Activated T-cell treated with anti-CD3 and anti-CD28 coated beads, Interleukin-2, amount 50 U/mL, for 24 hours (primary cell): ENCODE results near the gene NUP107.

Experiments
- DNase-seq: peaks from one replicate; pipeline ENCODE4 v3.0.0-alpha.2; 2020
- H3K27ac Mint-ChIP-seq: 2 replicates; pipeline ENCODE4 v1.8.0; 2020; ENCODE audit warnings: mild to moderate bottlenecking, mixed read lengths
- H3K27me3 Mint-ChIP-seq: 2 replicates; pipeline ENCODE4 v1.8.0; 2020; ENCODE audit warnings: mixed read lengths
- H3K36me3 Mint-ChIP-seq: 2 replicates; pipeline ENCODE4 v1.8.0; 2020; ENCODE audit warnings: low read depth, mixed read lengths
- H3K4me1 Mint-ChIP-seq: 2 replicates; pipeline ENCODE4 v1.8.0; 2020; ENCODE audit warnings: low read depth, mixed read lengths
- H3K4me3 Mint-ChIP-seq: 2 replicates; pipeline ENCODE4 v1.8.0; 2020; ENCODE audit warnings: mild to moderate bottlenecking, moderate library complexity, mixed read lengths
- H3K9me3 Mint-ChIP-seq: 2 replicates; pipeline ENCODE4 v1.8.0; 2020; ENCODE audit warnings: mixed read lengths

Gene NUP107

GRCh38 chr12:68773582-68773981, 86.8 kb downstream of the NUP107 start:
- no peaks in the 10 kb centered on the region for H3K36me3 Mint-ChIP-seq
- H3K27me3 Mint-ChIP-seq, result no peaks in the 10 kb centered on the region
- H3K27ac Mint-ChIP-seq, result no peak overlapping the region
- no peak overlapping the region for H3K4me3 Mint-ChIP-seq
- H3K9me3 Mint-ChIP-seq, result no peaks in the 10 kb centered on the region
- H3K4me1 Mint-ChIP-seq, result peaks cover 17% of the 10 kb centered on the region
- DNase-seq, result no peak

GRCh38 chr12:68775121-68775630, 88.4 kb downstream of the NUP107 start:
- Mint-ChIP-seq H3K36me3 (no peaks in the 10 kb centered on the region), H3K9me3 (no peaks in the 10 kb centered on the region), H3K27ac (no peak overlapping the region), H3K4me3 (no peak overlapping the region), H3K4me1 (peaks cover 17% of the 10 kb centered on the region), H3K27me3 (no peaks in the 10 kb centered on the region)
- DNase-seq, result no peak

- Mint-ChIP-seq H3K36me3 (no peaks in the 10 kb centered on the region), H3K27me3 (no peaks in the 10 kb centered on the region), H3K4me3 (no peak overlapping the region), H3K27ac (no peak overlapping the region), H3K4me1 (peaks cover 17% of the 10 kb centered on the region), H3K9me3 (no peaks in the 10 kb centered on the region)
- DNase-seq, result no peak
Measured at GRCh38 chr12:68776976-68777610, 90.3 kb downstream of the NUP107 start.

- Mint-ChIP-seq H3K4me3 (no peak overlapping the region), H3K9me3 (no peaks in the 10 kb centered on the region), H3K4me1 (no peaks in the 10 kb centered on the region), H3K27me3 (no peaks in the 10 kb centered on the region), H3K27ac (no peak overlapping the region), H3K36me3 (no peaks in the 10 kb centered on the region)
- DNase-seq, result no peak
Measured at GRCh38 chr12:68779280-68779679, 92.5 kb downstream of the NUP107 start.

- Mint-ChIP-seq H3K27me3 (no peaks in the 10 kb centered on the region), H3K9me3 (no peaks in the 10 kb centered on the region), H3K27ac (no peak overlapping the region), H3K4me1 (no peaks in the 10 kb centered on the region), H3K36me3 (no peaks in the 10 kb centered on the region), H3K4me3 (no peak overlapping the region)
- no peak for DNase-seq
Measured at GRCh38 chr12:68780731-68781130, 94.0 kb downstream of the NUP107 start.

- DNase-seq, result no peak
- H3K4me1 Mint-ChIP-seq, result no peaks in the 10 kb centered on the region
- H3K27ac Mint-ChIP-seq, result no peak overlapping the region
- no peaks in the 10 kb centered on the region for H3K27me3 Mint-ChIP-seq
- no peak overlapping the region for H3K4me3 Mint-ChIP-seq
- no peaks in the 10 kb centered on the region for H3K36me3 Mint-ChIP-seq
- no peaks in the 10 kb centered on the region for H3K9me3 Mint-ChIP-seq
Measured at GRCh38 chr12:68781728-68782127, 95.0 kb downstream of the NUP107 start.

- Mint-ChIP-seq H3K27me3 (no peaks in the 10 kb centered on the region), H3K9me3 (no peaks in the 10 kb centered on the region), H3K36me3 (no peaks in the 10 kb centered on the region), H3K4me1 (no peaks in the 10 kb centered on the region), H3K27ac (no peak overlapping the region), H3K4me3 (no peak overlapping the region)
- DNase-seq, result no peak
Measured at GRCh38 chr12:68784015-68784414, 97.2 kb downstream of the NUP107 start.

- DNase-seq, result no peak
- H3K9me3 Mint-ChIP-seq, result no peaks in the 10 kb centered on the region
- H3K4me3 Mint-ChIP-seq, result no peak overlapping the region
- H3K27me3 Mint-ChIP-seq, result no peaks in the 10 kb centered on the region
- H3K27ac Mint-ChIP-seq, result no peak overlapping the region
- H3K36me3 Mint-ChIP-seq, result no peaks in the 10 kb centered on the region
- H3K4me1 Mint-ChIP-seq, result no peaks in the 10 kb centered on the region
Measured at GRCh38 chr12:68785358-68785757, 98.6 kb downstream of the NUP107 start.

- no peaks in the 10 kb centered on the region for H3K9me3 Mint-ChIP-seq
- H3K36me3 Mint-ChIP-seq, result no peaks in the 10 kb centered on the region
- no peaks in the 10 kb centered on the region for H3K4me1 Mint-ChIP-seq
- H3K27me3 Mint-ChIP-seq, result no peaks in the 10 kb centered on the region
- H3K27ac Mint-ChIP-seq, result no peak overlapping the region
- no peak overlapping the region for H3K4me3 Mint-ChIP-seq
- DNase-seq, result no peak
Measured at GRCh38 chr12:68785823-68786222, 99.0 kb downstream of the NUP107 start.

- Mint-ChIP-seq H3K4me3 (no peak overlapping the region), H3K27ac (no peak overlapping the region), H3K27me3 (no peaks in the 10 kb centered on the region), H3K9me3 (no peaks in the 10 kb centered on the region), H3K4me1 (no peaks in the 10 kb centered on the region), H3K36me3 (no peaks in the 10 kb centered on the region)
- DNase-seq, result no peak
Measured at GRCh38 chr12:68786929-68787328, 100.2 kb downstream of the NUP107 start.

- H3K4me3 Mint-ChIP-seq, result no peak overlapping the region
- H3K27ac Mint-ChIP-seq, result no peak overlapping the region
- no peaks in the 10 kb centered on the region for H3K27me3 Mint-ChIP-seq
- no peaks in the 10 kb centered on the region for H3K9me3 Mint-ChIP-seq
- no peaks in the 10 kb centered on the region for H3K4me1 Mint-ChIP-seq
- H3K36me3 Mint-ChIP-seq, result no peaks in the 10 kb centered on the region
- no peak for DNase-seq
Measured at GRCh38 chr12:68788554-68789143, 101.9 kb downstream of the NUP107 start.

- Mint-ChIP-seq H3K36me3 (no peaks in the 10 kb centered on the region), H3K9me3 (no peaks in the 10 kb centered on the region), H3K27ac (no peak overlapping the region)
Measured at GRCh38 chr12:68789144-68789878, 102.5 kb downstream of the NUP107 start.

GRCh38 chr12:68790081-68790951, 103.5 kb downstream of the NUP107 start:
- H3K4me3 Mint-ChIP-seq, result no peak overlapping the region
- DNase-seq, result no peak
- no peaks in the 10 kb centered on the region for H3K4me1 Mint-ChIP-seq
- H3K9me3 Mint-ChIP-seq, result no peaks in the 10 kb centered on the region
- no peaks in the 10 kb centered on the region for H3K27me3 Mint-ChIP-seq
- H3K27ac Mint-ChIP-seq, result no peak overlapping the region
- no peaks in the 10 kb centered on the region for H3K36me3 Mint-ChIP-seq

More at GRCh38 chr12:68789144-68789878, 102.5 kb downstream of the NUP107 start:
- DNase-seq, result no peak
- Mint-ChIP-seq H3K4me3 (no peak overlapping the region), H3K27me3 (no peaks in the 10 kb centered on the region), H3K4me1 (no peaks in the 10 kb centered on the region)

- Mint-ChIP-seq H3K4me3 (no peak overlapping the region), H3K27ac (no peak overlapping the region), H3K36me3 (no peaks in the 10 kb centered on the region), H3K4me1 (no peaks in the 10 kb centered on the region), H3K9me3 (no peaks in the 10 kb centered on the region), H3K27me3 (no peaks in the 10 kb centered on the region)
- DNase-seq, result no peak
Measured at GRCh38 chr12:68790952-68791234, 104.1 kb downstream of the NUP107 start.
